Fibroblast of the aortic adventitia (primary cell): ENCODE measurements around the gene GPT2. TPM values are rescaled to one million over a fixed set of nuclear protein-coding genes. Genes with fewer than 3 reads are reported as not detected.
A peak's percentile ranks its signal among the peaks of the same experiment; 100 is the strongest.

Experiments used
- DNase-seq: peaks from one replicate; pipeline ENCODE4 v3.0.0-alpha.2; 2010; ENCODE audit warnings: low read depth
- H3K4me3 ChIP-seq: 2 replicates; pipeline ENCODE4 v1.5.1; 2011; ENCODE audit warnings: low read depth, mild to moderate bottlenecking, control low read depth, low read length, moderate library complexity
- CTCF ChIP-seq: IDR thresholded peaks from 2 replicates; pipeline ENCODE4 v1.5.1; 2011; ENCODE audit warnings: mild to moderate bottlenecking, low read length, control low read depth, inconsistent platforms; ENCODE audit not compliant: insufficient read depth
- total RNA-seq: library from RNA; depleted of rRNA; stranded (reverse); fragments of >200 nt; gene quantifications from 2 replicates; pipeline ENCODE4 v1.2.3, GENCODE V29; 2012; ENCODE audit warnings: low replicate concordance

The GPT2 gene
- total RNA-seq, 1 donor, result 9.7 TPM

- DNase-seq, result peak; percentile 39
- no peak for TF ChIP-seq CTCF
Measured at GRCh38 chr16:46972429-46973206, 88.5 kb downstream of the GPT2 start.

GRCh38 chr16:46973207-46973995, 89.2 kb downstream of the GPT2 start, which contains the start of gene DNAJA2:
Gene DNAJA2, minus strand, starts transcription at chr16:46973674. Its CDS starts 102 bp downstream, at chr16:46973572.
- TF ChIP-seq CTCF, result no peak
- DNase-seq, result peak; percentile 84
- H3K4me3 ChIP-seq, result peak within 1 kb of the TSS; percentile 73

More at GRCh38 chr16:46972429-46973206, 88.5 kb downstream of the GPT2 start:
- H3K4me3 ChIP-seq, result peak overlapping the region; percentile 73

DNA sequence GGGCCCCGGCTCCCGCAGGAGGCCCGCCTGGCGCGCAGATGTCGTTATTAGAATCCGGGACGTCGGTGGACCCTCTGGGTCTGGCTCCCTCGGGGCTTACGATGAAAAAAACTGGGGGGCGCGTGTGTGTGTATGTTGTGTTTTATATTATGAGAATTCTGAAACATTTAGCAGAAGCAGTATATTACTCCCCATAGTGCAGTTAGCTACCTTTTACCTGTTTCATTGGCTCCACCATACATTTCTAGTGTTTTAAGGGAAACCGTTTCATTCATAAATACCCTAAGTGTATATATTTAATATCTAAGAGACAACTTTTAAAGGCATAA, 89.8 kb downstream of the GPT2 start:
- DNase-seq, result no peak

GRCh38 chr16:46974352-46974751, 90.2 kb downstream of the GPT2 start:
- peak overlapping the region; percentile 73 for H3K4me3 ChIP-seq
- peak; percentile 9 for TF ChIP-seq CTCF
- DNase-seq, result peak; percentile 9

More for the DNA sequence above, 89.8 kb downstream of the GPT2 start:
- H3K4me3 ChIP-seq, result peak overlapping the region; percentile 73
- TF ChIP-seq CTCF, result no peak

DNA sequence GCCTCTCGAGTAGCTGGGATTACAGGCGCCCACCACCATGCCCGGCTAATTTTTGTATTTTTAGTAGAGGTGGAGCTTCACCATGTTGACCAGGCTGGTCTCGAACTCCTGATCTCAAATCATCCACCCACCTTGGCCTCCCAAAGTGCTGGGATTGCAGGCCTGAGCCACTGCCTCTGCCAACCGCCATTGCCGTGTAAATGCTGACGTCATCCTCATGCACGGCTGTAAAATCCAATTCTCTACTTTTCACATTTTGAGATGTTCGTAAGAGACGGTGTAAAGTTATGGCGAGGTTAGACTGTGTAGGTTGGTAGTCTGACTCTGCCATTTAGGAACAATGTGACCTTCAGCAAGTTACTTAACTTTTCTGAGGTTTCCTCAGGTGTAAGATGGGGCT, 91.0 kb downstream of the GPT2 start:
- H3K4me3 ChIP-seq, result no peak overlapping the region
- no peak for DNase-seq
- TF ChIP-seq CTCF, result no peak

- TF ChIP-seq CTCF, result no peak
- H3K4me3 ChIP-seq, result no peak overlapping the region
Measured at GRCh38 chr16:46975908-46976470, 91.8 kb downstream of the GPT2 start.

More at GRCh38 chr16:46975908-46976470, 91.8 kb downstream of the GPT2 start:
- DNase-seq, result no peak
